ENCODE measurements around the gene BCL2L15.

The BCL2L15 gene

DNA sequence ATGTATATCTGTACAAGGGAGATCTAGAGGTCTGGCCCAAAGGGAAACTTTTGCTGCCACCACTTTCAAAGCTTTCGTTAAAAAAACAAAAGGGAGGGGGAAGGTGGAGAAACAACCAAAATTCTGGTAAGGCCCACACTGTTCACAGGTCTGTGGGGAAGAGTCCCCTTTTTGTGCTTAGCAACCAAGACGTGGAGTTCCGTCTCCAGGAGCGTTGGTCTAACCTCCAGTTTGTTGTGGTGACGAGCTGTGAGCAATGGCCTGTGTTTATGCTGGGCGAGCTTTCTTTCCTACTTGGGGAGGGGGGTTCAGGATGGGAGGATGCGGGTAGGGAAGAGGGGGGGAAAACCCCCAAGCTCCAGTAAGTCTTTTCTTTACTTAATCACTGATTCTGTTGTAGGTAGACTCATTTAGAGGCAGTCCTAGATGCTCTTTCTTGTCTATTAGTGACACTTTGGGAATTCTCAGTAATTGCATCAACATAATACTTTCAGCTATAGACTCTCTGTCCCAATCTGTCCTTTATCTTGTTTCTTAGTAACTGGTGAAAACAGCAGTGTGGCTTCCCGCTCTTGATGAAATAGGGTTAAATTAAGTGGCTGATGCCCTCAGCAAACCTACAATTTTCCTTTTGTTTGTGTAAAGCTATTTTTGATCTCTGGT is 43.2 kb upstream of the BCL2L15 start:
- Histone ChIP-seq H3K4me2 (ENCODE audit: low read depth, low read length) (peak overlapping the region; percentile 67), H3K36me3 (replicated peaks; ENCODE audit: insufficient read depth, low read length) (no peaks in the 10 kb centered on the region), H4K20me1 (ENCODE audit: insufficient read depth, low read length) (no peaks in the 10 kb centered on the region), H3K79me2 (ENCODE audit: low read length) (peaks cover 60% of the 10 kb centered on the region), H3F3A (ENCODE audit: insufficient read depth, low read length) (peaks cover 16% of the 10 kb centered on the region; the same call in 1 of the 2 replicates), H3K4me3 (ENCODE audit: low read length) (peak overlapping the region; percentile 88), H3K9ac (ENCODE audit: low read length) (peak overlapping the region; percentile 96), H3K4me1 (ENCODE audit: low read length) (peaks cover 8% of the 10 kb centered on the region; the same call in 1 of the 2 replicates), H2AFZ (ENCODE audit: low read length) (no peak overlapping the region), H3K27me3 (replicated peaks; ENCODE audit: insufficient read depth, low read length) (no peaks in the 10 kb centered on the region), H3K9me2 (replicated peaks; ENCODE audit: insufficient read depth, low read length) (no peaks in the 10 kb centered on the region), H3K9me3 (replicated peaks; ENCODE audit: insufficient read depth, low read length) (no peaks in the 10 kb centered on the region), H3K27ac (ENCODE audit: low read length) (peak overlapping the region; percentile 89)
- TF ChIP-seq, protein P1, sequence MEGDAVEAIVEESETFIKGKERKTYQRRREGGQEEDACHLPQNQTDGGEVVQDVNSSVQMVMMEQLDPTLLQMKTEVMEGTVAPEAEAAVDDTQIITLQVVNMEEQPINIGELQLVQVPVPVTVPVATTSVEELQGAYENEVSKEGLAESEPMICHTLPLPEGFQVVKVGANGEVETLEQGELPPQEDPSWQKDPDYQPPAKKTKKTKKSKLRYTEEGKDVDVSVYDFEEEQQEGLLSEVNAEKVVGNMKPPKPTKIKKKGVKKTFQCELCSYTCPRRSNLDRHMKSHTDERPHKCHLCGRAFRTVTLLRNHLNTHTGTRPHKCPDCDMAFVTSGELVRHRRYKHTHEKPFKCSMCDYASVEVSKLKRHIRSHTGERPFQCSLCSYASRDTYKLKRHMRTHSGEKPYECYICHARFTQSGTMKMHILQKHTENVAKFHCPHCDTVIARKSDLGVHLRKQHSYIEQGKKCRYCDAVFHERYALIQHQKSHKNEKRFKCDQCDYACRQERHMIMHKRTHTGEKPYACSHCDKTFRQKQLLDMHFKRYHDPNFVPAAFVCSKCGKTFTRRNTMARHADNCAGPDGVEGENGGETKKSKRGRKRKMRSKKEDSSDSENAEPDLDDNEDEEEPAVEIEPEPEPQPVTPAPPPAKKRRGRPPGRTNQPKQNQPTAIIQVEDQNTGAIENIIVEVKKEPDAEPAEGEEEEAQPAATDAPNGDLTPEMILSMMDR (IDR thresholded peaks at IDR 0.05; ENCODE audit: low read length) = no peak
- no peak for TF ChIP-seq EZH2 (optimal IDR thresholded peaks at IDR 0.05; ENCODE audit: low read depth, low read length)
- peak; percentile 37 for DNase-seq

DNA sequence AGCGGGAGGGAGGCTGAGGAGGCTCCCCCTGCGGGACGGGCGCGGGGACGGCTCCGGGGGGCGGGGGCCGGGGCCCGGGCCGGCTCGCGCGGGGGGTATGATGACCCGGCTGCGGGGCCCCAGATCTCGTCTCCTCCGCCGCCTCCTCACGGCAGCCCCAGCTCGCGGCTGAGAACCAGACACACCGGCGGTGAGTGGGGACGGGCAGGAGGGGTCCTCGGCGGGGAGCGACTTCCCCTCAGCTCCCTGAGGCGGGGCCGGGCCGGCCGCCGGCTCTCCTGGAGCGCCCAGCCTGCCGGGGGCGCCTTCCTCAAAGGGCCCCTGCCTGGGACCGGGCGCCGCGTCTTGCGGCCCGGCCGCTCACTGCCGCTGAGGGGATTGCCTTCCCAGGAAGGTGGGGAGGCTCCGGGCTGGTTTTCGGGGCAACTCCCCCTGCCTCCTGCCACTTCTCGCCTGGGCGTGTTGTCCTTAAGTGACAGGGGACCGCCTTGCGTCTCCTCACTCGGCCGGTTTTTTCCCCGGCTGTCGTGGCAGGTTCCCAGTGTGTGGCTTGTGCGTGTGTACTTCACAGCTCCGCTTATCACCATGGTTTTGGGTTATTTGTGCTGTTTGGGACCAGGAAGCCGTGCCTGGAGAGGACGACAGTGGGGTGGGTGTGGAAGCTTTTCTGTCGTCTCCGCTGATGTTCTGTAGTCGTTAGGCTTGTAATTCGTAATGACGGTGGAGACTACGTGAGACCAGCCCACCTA is 42.5 kb upstream of the BCL2L15 start:
- Histone ChIP-seq H3K79me2 (ENCODE audit: low read length) (peaks cover 53% of the 10 kb centered on the region), H3F3A (ENCODE audit: insufficient read depth, low read length) (peaks cover 16% of the 10 kb centered on the region; the same call in 1 of the 2 replicates)
- DNase-seq = peak; percentile 17

DNA sequence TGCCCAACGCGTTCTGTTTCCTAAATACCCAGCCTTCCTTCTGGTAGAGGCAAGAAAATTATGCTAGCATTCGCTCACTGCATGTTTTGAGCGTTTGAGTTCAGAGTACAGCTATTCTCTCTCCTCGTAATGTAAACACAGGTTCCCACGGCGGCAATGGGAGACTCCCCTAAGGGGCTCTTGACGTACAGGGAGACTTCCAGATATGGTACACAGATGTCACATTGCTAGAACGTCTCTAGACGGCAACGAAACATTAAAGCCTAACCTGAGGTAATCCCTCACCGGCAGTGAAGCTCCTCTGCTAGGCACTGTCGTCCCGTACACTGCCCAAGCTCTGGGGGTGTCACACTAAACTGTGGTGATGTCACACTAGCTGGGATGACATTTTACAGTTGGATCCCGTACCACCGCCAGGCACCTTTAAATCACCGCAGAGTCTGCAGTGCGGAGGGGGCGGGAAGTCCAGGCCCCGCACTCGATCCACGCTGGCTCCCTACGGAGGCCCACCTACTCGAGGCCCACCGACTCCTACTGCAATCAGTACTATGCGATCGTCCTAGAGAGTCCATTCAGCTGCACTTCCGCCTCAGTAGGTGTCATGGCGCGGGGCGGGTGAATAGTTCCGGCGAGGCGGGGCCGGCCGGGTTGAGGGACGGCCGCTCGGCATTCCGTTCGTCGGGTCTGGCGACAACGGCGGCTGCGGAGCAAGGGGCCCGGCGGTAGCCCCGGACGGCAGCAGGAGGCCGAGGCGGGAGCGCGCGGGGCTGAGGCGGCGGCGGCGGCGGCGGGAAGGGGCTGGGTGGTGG is 41.8 kb upstream of the BCL2L15 start, which contains the start of gene HIPK1:
Gene HIPK1 (plus strand): TSS at position 384 of the 809 bp plus-strand sequence.
- Histone ChIP-seq H3K36me3 (replicated peaks; ENCODE audit: insufficient read depth, low read length) (no peaks in the 10 kb centered on the region), H3K79me2 (ENCODE audit: low read length) (peaks cover 45% of the 10 kb centered on the region), H3K4me3 (ENCODE audit: low read length) (peak within 1 kb of the TSS; percentile 88), H3K9me2 (replicated peaks; ENCODE audit: insufficient read depth, low read length) (no peaks in the 10 kb centered on the region), H3K27me3 (replicated peaks; ENCODE audit: insufficient read depth, low read length) (no peaks in the 10 kb centered on the region), H3K27ac (ENCODE audit: low read length) (peak within 1 kb of the TSS; percentile 89), H3K9me3 (replicated peaks; ENCODE audit: insufficient read depth, low read length) (no peaks in the 10 kb centered on the region), H2AFZ (ENCODE audit: low read length) (peak within 1 kb of the TSS; percentile 57; the same call in 1 of the 2 replicates), H3K4me2 (ENCODE audit: low read depth, low read length) (peak within 1 kb of the TSS; percentile 92), H3K9ac (ENCODE audit: low read length) (peak within 1 kb of the TSS; percentile 96), H3F3A (ENCODE audit: insufficient read depth, low read length) (peaks cover 16% of the 10 kb centered on the region; the same call in 1 of the 2 replicates), H4K20me1 (ENCODE audit: insufficient read depth, low read length) (no peaks in the 10 kb centered on the region), H3K4me1 (ENCODE audit: low read length) (peaks cover 7% of the 10 kb centered on the region; the same call in 1 of the 2 replicates)
- no peak for TF ChIP-seq EZH2phosphoT487 (IDR thresholded peaks at IDR 0.05; ENCODE audit: low read length)
- TF ChIP-seq, protein P1 (IDR thresholded peaks at IDR 0.05; ENCODE audit: low read length) = no peak
- no peak for TF ChIP-seq EZH2 (optimal IDR thresholded peaks at IDR 0.05; ENCODE audit: low read depth, low read length)
- DNase-seq = peak; percentile 71

More for the DNA sequence above, 42.5 kb upstream of the BCL2L15 start:
- peak overlapping the region; percentile 88 for H3K4me3 ChIP-seq (ENCODE audit: low read length)
- H3K27me3 ChIP-seq (replicated peaks; ENCODE audit: insufficient read depth, low read length) = no peaks in the 10 kb centered on the region
- no peaks in the 10 kb centered on the region for H3K9me3 ChIP-seq (replicated peaks; ENCODE audit: insufficient read depth, low read length)
- peak overlapping the region; percentile 96 for H3K9ac ChIP-seq (ENCODE audit: low read length)
- peak overlapping the region; percentile 89 for H3K27ac ChIP-seq (ENCODE audit: low read length)
- peaks cover 7% of the 10 kb centered on the region; the same call in 1 of the 2 replicates for H3K4me1 ChIP-seq (ENCODE audit: low read length)
- H4K20me1 ChIP-seq (ENCODE audit: insufficient read depth, low read length) = no peaks in the 10 kb centered on the region
- no peak overlapping the region for H2AFZ ChIP-seq (ENCODE audit: low read length)
- no peaks in the 10 kb centered on the region for H3K36me3 ChIP-seq (replicated peaks; ENCODE audit: insufficient read depth, low read length)
- no peaks in the 10 kb centered on the region for H3K9me2 ChIP-seq (replicated peaks; ENCODE audit: insufficient read depth, low read length)
- H3K4me2 ChIP-seq (ENCODE audit: low read depth, low read length) = peak overlapping the region; percentile 67
- TF ChIP-seq EZH2phosphoT487 (IDR thresholded peaks at IDR 0.05; ENCODE audit: low read length) (no peak), EZH2 (optimal IDR thresholded peaks at IDR 0.05; ENCODE audit: low read depth, low read length) (no peak)
- TF ChIP-seq, protein P1 (IDR thresholded peaks at IDR 0.05; ENCODE audit: low read length) = no peak

Measured in MM.1S (cell line).